ENCODE data around the gene HTR3C.
"Not testable (repeated sequence)": the region's sequence is repeated elsewhere in the genome, so short reads cannot be mapped to it uniquely, and the experiment has no call there.

The HTR3C gene

DNA sequence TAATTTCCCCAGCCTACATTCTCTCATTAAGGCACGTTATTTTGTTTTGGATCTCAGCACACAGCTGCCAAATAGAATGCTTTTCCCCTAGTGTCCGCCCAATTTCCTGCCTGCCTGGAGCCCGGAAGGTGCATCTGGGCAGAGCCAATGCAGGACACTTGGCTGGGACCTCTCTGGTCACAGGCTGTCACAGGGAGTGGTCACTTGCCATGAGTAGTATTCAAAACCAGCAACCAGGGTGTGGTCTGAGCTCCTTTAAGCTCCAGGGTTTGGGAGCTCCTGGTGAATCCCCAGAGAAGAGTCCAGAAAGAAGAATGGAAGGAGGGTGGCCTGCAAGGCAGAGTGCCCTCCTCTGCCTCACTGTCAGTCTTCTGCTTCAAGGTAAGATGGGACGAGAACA lies at the start of gene HTR3C:
Gene HTR3C, plus strand, starts transcription at position 281 of the 400 bp plus-strand sequence. Its CDS starts 34 bp downstream, at position 315.
- DNase-seq: no peak

- DNase-seq: no peak
Measured at GRCh38 chr3:184003187-184003967, 49.5 kb upstream of the HTR3C start.

DNA sequence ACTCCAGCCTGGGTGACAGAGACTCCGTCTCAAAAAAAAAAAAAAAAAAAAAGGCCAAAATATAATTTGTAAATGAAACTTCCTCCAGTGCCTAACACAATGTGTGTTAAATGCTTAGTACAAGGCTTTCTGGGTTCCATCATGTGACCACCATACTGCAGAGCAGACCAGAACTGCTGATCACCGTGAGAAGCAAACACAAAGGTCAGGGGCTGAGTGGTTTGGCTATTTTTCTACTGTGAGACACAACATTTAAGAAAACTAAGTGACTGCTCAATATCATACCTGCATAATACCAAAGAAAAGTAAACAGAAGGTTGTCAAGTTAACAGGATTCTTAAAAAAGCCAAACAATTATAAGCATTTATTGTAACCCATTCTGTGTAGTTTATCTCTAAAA lies 48.4 kb upstream of the HTR3C start:
- DNase-seq: no peak

GRCh38 chr3:184005941-184006507 lies 46.8 kb upstream of the HTR3C start:
- peak; percentile 20 for DNase-seq

DNA sequence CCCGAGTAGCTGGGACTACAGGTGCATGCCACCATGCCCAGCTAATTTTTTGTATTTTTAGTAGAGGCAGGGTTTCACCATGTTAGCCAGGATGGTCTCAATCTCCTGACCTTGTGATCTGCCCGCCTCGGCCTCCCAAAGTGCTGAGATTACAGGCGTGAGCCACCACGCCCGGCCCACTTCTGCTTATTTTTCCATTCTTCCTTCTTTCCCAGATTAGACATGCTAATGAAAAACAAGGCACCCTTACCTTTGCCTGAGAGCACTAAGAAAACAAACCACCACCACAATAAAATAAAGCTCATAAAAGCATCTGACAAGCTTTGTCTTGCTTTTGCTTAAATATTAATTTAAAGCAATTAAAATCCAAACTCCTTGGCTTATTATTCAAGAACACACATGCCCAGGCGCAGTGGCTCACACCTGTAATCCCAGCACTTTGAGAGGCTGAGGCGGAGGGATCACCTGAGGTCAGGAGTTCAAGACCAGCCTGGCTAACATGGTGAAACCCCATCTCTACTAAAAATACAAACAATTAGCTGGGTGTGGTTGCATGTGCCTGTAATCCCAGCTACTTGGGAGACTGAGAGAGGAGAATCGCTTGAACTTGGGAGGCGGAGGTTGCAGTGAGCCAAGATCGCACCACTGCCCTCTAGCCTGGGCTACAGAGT lies 45.6 kb upstream of the HTR3C start:
- DNase-seq: not testable (repeated sequence)

DNA sequence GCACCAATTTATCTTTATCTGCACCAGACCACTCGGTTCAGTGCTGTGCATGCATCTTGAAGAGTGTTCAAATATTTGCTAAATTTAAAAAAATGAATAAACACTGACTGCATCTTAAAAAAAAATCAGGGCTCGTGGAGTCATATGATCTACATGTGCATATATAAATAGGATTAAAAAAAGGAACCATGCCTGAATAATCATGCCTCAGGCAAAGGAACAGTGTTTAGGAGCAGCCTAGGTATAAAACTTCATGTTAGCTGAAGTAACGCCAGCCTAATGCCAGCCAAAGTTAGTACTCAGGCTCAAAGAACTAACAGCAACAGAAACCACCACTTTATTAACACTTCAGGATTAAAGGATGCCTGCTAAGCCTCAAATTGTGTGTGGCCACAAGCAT lies 44.7 kb upstream of the HTR3C start:
- no peak for DNase-seq

- no peak for DNase-seq
Measured at GRCh38 chr3:184011230-184011876, 41.5 kb upstream of the HTR3C start.

DNA sequence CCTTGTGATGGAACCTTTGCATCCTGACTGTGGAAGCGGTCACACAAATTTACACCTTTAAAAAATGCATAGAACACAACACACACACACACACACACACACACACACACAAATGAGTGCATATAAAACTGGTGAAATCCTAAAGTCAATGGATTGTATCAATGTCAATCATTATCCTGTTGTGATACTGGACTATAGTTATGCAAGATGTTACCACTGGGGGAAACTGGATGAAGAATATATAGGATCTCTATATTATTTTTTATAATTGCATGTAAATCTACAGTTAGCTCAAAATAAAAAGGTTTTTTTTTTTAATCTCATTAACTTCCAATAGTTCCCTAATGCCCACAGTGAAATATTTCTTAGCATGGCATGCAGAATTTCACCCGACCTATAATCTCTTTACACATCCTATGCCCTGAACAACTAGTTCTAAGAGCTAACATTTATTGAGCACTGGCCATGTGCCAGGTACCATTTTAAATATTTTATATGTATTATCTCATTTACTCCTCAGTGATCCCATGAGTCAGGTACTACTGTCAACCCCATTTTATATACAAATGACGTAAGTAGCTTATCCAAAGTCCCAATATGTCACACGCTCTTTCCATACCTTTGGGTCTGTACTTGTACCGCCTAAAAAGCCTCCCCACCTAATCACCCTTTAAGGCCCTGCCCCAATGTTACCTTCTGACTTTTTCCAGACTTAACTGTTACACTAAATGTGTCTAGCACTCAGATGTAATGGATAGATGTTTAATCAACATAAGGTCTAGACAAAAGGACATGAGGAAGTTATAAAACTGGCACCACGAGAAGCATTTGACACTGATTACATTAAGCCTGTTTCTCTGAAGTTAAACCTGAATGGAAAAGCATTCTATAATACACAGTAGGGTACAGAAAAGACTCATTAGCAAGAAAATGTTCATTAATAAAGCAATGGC lies 40.6 kb upstream of the HTR3C start:
- DNase-seq: no peak

- no peak for DNase-seq
Measured at GRCh38 chr3:184015381-184016019, 37.3 kb upstream of the HTR3C start.

- no peak for DNase-seq
Measured at GRCh38 chr3:184016169-184016570, 36.7 kb upstream of the HTR3C start.

DNA sequence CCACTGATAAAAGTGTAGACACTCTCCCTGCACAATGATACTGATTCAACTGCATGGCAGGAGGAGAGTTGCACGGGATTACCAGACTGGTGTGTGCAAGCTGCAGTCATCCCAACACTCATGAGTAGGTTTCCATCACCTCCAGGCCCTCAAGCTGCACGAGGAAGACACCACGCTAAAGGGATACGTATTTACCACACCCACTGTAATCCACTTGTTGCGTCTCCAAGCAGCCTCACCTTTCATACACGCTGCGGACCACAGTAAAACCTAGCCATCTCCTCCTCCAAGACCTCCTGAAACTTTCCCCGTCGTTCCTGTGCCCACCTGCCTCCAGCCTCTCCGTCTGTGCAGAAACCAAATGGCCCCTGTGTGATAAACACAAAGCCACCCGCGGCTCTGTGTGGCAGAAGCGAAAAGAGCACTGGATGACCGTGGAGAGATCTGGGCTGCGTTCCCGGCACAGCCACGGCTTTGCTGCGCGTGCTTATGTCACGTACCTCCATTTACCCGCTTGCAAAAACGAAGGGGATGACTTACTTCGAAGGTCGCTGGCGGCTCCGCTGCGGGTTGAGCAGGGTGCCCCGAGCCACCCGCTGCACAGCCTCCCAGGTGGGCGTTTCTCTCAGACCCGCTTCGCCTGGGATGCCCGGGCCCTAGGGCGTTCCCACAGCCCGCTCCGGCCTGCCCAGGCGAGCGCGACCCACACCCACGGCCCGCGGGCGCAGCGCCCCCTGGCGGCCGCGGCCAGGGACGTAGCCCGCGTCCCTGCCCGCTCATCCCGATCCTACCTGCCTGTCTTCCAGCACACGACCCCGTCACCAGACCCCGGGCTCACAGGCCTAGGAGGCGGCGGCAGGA lies 35.8 kb upstream of the HTR3C start:
- peak; percentile 54 for DNase-seq

DNA sequence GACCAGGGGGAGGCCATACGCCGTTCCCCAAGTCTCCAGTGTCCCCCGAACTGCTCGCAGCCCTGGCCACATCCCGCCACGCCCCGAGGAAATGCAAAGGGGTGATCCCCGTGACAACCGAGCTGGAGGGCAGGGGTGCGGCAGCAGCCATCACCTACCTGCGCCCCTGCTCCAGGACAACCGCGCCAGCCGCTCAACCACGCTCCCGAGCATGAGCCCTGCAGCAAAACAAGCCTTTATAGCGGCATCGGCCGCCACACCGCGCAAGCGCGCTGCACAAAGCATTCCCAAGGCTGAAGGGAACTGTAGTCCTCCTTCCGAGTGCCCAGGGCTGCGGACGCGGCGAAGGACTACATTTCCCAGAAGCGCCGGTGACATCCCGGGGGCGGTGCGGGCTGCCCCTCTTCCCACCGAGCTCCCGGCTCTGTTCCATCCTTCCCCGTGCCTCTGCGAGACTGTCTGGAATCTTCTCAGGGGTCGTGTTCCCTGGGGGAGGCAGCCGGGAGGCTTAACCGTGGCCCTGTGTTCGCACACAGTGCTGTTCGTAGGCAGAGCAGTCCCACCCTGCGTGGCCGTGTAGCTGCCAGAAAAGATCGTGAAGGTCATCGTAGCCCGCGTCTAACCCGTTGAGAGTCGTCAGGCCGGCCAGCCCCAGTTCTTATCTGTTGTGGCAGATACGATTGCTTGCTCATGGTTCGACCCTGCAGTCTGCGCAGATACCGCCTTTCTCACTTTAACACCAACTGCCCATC lies 35.0 kb upstream of the HTR3C start, which contains the start of gene ABCC5:
Gene ABCC5, minus strand, starts transcription at position 213 of the 752 bp plus-strand sequence. CDS start 3,492 bp downstream, outside the sequence.
- peak; percentile 87 for DNase-seq

DNA sequence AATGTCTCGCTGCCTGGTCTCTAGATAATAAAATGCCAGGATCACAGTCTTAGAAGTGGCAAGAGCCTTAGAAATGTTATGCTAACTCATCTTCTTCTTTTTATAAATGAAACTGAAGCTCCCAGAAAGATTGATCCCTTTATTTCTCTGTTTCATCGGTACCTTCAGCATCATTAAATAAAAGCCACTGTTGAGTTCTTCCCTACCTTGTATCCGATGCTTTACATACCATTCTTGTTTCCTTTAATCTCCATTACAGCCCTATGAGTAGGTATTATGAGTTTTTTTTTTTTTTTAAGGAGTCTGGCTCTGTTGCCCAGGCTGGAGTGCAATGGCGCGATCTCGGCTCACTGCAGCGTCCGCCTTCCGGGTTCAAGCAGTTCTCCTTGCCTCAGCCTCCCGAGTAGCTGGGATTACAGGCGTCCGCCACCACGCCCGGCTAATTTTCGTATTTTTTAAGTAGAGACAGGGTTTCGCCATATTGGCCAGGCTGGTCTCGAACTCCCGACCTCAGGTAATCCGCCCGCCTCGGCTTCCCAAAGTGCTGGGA lies 34.3 kb upstream of the HTR3C start:
- DNase-seq: no peak

DNA sequence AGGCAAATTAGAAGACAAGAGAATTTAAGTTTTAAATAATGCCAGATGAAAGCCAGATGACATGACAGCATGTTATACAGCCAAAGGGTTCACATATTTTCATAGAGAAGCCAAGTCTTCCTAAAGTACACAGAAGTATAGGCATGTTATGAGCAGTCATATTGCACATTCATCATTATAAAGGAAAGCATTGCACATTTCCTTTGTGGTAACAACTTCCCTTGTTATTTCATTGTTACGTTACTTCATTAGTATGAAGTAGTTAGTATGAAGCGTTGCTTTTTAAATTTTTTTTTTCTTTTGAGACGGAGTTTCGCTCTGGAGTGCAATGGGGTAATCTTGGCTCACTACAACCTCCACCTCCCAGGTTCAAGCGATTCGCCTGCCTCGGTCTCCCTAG lies 30.5 kb upstream of the HTR3C start:
- DNase-seq: no peak

GRCh38 chr3:184025256-184025655 lies 27.6 kb upstream of the HTR3C start:
- not testable (repeated sequence) for DNase-seq

DNA sequence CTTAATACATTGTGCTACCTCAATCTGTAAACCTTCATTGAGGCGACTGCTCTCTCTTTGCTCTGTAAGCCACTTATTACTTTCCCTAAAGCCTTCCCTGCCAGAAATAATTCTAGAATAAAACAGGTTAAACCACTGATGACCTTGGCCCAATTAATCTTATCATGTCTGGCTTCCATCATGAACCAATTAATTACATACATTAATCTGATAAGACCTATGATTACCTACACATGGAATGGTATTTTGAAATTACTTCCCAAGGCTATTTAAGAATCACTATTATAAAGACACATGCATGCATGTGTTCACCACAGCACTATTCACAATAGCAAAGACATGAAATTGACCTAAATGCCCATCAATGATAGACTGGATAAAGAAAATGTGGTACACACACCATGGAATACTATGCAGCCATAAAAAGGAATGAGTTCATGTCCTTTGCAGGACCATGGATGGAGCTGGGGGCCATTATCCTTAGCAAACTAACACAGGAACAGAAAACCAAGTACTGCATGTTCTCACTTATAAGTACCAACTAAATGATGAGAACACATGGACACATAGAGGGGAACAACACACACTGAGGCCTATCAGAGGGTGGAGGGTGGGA lies 24.5 kb upstream of the HTR3C start:
- not testable (repeated sequence) for DNase-seq

- DNase-seq: no peak
Measured at GRCh38 chr3:184029443-184029842, 23.4 kb upstream of the HTR3C start.

DNA sequence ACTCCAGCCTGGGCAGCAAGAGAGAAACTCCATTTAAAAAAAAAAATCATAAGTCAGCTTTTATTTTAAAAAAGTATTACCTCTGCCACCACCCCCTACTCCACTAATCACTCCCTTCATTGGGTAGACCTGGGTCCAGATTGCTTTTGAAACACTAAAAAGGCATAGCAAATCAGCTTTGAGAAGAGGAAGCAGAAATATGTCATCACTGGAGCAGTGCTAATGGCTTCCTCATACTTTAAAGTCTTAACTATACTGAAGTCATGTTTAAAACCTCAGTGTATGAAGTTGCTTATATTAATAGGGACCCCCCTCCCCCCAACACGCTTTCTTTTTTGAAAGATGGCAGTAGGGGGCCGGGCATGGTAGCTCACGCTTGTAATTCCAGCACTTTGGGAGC lies 22.3 kb upstream of the HTR3C start:
- no peak for DNase-seq

DNA sequence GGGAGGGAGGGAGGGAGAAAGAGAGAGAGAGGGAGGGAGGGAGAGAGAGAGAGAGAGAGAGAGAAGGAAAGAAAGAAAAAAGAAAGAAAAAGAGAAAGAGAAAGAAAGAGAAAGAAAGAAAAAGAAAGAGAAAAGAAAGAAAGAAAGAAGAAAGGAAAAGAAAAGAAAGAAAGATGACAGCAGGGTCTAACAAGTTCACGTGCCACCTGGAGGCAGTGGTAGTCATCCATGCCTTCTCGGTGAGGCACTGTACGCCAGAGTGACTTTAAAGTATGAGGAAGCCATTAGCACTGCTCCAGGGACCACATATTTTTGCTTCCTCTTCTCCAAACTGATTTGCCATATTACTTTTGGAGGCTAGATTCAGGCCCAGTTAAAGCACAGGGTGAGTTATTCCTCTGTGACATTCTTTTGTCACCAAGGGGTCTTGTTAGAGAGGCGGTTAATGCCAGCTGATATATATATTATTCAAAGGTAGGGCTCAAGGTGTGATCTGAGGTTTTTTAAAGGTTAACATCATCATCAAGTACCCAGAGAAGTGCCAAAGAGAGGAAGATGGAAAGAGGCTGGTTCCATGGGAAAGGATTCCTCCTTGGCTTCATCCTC lies 21.6 kb upstream of the HTR3C start, which contains the start of gene HTR3D:
Gene HTR3D, plus strand, starts transcription at position 556 of the 606 bp plus-strand sequence. Its CDS starts 0 bp downstream, at position 556.
- DNase-seq: no peak

Data from CD4-positive, alpha-beta T cell treated with Interleukin-15 for 1 hour (primary cell).